IPS-18c (cell line): Measurements from ENCODE around the gene TMEM35B.
"Not testable (repeated sequence)": the region's sequence is repeated elsewhere in the genome, so short reads cannot be mapped to it uniquely, and the experiment has no call there.

Source experiments
- H3K4me3 ChIP-seq: 2 replicates; pipeline ENCODE4 v1.7.0; 2013; ENCODE audit warnings: low read depth, mild to moderate bottlenecking, low read length, moderate library complexity; ENCODE audit not compliant: insufficient read depth
- H3K9me3 ChIP-seq: one replicate; pipeline ENCODE4 v1.6.1; 2013; ENCODE audit warnings: mild to moderate bottlenecking, low read length, moderate library complexity; ENCODE audit not compliant: control insufficient read depth, insufficient read depth

Gene TMEM35B

DNA sequence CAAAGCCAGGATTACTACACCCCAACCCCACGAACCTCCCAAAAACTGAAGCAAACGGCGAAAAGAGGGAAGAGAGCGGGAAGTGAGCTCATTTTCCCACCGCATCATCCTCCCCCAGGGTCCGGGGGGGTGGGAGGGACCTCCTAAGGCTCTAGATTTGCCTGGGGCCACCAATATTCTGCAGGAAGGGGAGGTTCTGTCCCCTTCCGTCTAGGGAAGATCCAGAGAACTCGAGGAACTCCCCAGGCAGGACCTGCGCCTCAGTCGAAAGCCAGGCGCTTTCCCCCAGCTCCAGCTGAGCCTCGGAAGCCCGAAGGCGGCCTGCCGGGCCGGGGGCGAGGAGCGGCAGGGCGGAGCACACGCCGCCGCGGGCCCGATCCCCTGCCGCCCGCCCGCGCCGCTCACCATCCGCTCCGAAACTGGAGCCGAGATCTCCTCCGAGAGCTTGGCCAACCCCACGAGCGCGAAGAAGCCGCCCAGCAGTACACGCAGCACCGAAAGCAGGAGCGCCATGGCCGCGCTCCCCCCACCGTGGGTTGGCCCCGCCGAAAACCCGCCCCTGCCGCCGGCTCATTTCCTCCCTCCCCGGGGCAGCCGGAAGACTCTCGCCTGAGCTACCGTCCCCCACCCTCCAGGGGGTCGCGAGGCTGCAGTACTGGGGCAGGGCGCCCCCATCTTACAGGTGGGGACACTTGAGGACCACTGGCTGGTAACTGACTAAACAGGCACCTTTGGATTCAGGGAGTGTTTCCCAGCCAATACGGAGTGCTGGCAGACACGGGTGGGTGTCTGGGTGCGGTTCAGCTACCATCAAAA is at the start of gene TMEM35B:
Gene TMEM35B (minus strand): TSS at position 555 of the 816 bp plus-strand sequence. CDS start 42 bp downstream, at position 513.
- H3K9me3 ChIP-seq: no peaks in the 10 kb centered on the region
- peak within 1 kb of the TSS; percentile 78 for H3K4me3 ChIP-seq

DNA sequence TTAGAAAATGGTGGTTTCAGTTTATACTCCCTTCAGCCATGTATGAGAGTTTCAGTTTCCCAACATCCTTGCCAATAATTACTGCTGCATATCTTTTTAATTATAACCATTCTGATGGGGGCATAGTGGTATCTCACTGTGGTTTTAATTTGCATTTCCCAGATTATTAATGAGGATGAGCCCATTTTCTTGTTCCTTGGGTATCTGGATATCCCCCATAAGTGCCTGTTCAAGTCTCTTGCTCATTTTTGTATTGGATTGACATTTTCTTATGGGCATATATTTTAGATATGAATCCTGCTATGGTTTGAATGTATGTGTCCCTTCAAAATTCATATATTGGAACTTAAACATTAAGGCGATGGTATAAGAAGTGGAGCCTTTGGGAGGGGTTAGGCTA is 48.2 kb upstream of the TMEM35B start:
- Histone ChIP-seq H3K4me3 (no peak overlapping the region), H3K9me3 (no peaks in the 10 kb centered on the region)

DNA sequence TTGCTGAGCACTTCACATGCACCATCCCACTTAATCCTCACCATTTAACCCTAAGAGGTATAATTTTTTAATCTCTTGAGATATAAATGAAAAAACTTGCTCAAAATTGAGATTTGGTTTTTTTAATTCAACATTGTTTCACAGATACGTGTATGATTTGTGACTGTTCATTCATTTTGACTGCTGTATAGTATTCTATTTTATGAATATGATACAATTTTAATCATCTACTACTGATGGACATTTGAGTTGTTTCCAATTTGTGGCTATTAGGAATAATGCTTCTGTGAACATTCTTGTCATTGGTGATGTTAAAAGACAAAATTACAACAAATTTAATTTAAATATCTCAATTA is 47.2 kb upstream of the TMEM35B start:
- Histone ChIP-seq H3K4me3 (no peak overlapping the region; the same call in 1 of the 2 replicates), H3K9me3 (no peaks in the 10 kb centered on the region)

DNA sequence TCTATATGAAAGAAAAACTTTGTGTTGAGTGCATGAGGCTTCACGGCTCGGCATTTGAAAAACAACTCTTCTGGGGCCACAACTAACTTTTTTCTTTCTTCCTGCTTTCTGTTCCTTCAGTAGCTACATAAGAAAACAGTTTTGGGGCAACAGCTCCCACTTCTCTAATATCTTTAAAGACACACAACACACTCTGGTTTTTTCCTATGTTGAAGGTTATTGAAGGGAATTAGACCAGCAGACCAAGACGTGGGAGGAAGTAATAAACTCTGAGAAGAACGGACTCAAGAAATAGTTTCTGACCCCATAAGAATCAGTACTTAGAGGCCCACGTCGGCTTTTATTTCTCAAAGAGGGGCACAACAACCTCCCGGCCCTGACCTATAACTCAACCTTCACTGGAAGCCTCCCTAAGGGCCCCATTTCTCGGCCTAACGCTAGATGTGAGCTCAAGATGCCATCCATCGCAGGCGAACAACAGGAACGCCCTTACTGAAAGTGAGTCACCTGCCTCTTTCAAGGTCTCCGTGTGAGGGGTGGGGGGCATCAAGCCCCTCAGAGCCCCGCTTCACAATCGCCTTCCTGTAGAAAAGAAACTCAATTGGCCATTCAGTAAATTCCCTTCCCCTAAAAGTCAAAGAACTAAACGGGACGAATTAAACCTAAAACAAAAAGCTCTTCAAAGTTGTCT is 45.8 kb upstream of the TMEM35B start:
- Histone ChIP-seq H3K4me3 (peak overlapping the region; percentile 59), H3K9me3 (no peaks in the 10 kb centered on the region)

DNA sequence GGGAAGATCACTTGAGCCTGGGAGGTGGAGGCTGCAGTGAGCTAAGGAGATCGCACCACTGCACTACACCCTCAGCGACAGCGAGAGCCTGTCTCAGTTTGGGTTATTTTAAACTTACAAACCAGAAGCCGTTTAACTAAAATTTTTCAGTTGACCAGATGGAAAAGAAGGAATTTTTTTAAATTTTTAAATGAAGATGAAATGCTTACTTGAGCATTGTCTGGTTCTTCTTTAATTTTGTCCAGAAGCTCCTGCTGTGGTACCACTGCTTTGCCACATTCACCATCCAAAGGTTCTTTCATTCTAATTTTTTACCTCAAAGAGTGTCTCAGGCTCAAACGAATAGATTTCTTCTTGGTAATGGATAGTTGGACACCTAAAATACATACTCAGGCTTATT is 45.2 kb upstream of the TMEM35B start:
- Histone ChIP-seq H3K9me3 (no peaks in the 10 kb centered on the region), H3K4me3 (peak overlapping the region; percentile 59; the same call in 1 of the 2 replicates)

DNA sequence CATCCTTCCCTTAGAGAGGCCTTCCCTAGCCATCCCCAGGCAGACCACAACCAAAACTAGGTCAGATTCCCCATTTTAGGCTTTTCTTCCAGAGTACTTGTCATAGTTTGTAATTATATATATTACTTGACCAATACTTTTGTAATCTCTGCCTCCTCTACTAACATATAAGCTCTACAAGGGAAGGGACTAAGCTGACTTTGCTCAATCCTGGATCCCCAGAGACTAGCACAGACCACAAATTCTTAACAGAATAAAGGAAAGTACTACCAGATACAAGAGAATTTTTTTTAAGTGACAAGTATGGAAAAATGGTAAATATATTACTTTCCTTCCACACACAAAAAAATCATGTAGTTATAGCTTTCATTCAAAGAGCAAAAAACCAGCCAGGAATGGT is 44.6 kb upstream of the TMEM35B start:
- Histone ChIP-seq H3K4me3 (no peak overlapping the region), H3K9me3 (no peaks in the 10 kb centered on the region)

DNA sequence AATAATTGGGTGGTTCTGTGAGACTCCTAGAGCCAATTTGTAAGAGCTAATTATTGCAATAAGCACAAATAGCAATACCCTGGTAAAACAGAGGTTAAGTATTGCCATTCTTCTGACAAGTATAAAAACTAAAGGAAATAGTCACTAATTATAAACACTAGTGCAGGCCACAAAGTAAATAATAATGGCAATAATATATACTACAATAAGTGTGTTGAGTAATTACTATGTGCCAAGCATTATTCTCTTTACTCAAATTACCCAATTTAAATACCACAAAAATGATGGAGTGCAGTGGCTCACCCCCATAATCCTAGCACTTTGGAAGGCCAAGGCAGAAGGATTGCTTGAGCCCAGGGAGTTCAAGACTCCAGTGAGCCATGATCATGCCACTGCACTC is 31.3 kb upstream of the TMEM35B start:
- H3K4me3 ChIP-seq: no peak overlapping the region

DNA sequence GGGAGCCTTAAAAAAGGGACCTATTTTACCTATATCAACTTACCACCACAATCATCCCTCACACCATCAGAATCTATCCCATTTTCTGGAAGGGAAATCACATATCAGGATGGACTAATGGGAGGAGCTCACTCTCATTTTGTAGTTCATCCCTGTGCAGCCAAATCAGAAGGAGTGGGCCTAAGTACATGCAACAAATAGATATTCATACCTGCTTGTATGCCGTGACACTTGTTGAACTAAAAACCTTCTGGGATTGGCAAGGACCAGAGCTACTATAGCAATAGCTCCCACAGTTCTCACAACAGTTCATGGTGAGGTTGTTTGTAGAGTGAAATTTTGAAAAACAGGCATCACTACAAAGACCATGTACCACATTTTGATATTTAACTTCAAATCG is 29.3 kb upstream of the TMEM35B start:
- no peaks in the 10 kb centered on the region for H3K9me3 ChIP-seq
- no peak overlapping the region for H3K4me3 ChIP-seq

More for the DNA sequence above, 31.3 kb upstream of the TMEM35B start:
- no peaks in the 10 kb centered on the region for H3K9me3 ChIP-seq

DNA sequence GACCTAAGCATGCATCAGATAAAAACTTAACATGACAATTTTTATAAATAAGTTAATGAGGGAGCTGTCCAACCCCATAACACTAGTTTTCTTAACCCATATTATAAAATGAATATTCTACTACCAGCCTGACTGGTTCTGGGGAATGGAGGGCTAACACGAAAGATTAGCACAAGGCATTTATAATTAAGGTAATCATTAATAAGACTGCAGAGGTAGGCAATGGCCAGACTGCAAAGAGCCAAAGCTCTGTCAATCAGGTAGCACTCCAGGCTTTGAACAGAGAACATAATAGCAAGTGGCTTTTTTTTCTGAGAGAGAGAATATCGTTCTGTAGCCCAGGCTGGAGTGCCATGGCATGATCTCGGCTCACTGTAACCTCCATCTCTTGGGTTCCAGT is 20.6 kb upstream of the TMEM35B start:
- Histone ChIP-seq H3K4me3 (no peak overlapping the region), H3K9me3 (no peaks in the 10 kb centered on the region)

DNA sequence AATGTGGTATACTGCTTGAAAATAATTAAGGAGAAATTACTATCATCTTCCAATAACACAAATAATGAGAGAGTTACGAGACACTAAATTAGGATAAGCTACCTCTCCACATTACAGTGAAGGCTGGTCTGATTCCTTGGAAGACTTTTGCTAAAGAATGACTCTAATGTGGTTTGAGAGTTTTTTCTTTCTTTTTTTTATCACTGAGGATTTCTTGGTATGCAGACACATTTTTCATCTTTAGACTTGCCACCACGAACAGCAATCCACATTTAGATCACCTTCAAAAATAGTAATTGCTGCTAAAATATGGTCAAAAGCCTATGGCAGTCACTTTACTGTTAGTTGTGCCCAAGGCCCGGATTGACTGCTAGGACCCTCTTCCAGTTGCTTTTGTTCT is 16.6 kb upstream of the TMEM35B start:
- H3K9me3 ChIP-seq: no peaks in the 10 kb centered on the region

DNA sequence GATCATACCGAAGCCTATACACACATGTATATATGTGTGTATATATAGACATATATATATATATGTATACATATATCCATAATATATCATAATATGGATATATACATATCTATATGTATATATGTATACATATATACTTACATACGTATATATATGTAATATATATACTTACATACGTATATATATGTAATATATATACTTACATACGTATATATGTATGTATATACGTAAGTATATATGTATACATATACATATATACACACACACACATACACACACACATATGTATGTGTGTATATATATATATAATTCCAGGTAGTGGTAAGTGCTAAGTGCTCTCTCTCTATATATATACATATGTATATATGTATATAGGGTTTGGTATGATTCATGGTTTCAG is 9.7 kb upstream of the TMEM35B start:
- H3K9me3 ChIP-seq: no peaks in the 10 kb centered on the region

More for the DNA sequence above, 16.6 kb upstream of the TMEM35B start:
- H3K4me3 ChIP-seq: no peak overlapping the region

DNA sequence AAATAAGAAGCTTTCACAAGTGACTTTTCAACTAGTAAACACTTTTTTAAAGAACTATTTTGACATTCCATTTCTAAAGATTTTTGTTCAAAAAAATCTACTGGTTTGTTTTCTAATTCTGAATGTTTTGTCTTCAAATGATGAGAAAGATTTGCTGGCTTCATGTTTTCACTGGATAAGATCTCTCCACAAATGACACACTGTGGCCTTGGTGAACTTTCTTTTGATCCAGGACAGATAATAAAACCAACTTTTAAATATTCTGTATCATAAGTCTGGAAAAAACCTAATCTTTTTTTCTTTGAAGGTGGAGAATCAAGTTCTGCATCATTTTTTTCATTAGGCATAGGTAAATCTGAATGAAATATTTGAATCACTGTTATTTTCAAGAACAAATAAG is 3.4 kb upstream of the TMEM35B start:
- Histone ChIP-seq H3K4me3 (no peak overlapping the region), H3K9me3 (no peaks in the 10 kb centered on the region)

More for the DNA sequence above, 9.7 kb upstream of the TMEM35B start:
- no peak overlapping the region for H3K4me3 ChIP-seq

DNA sequence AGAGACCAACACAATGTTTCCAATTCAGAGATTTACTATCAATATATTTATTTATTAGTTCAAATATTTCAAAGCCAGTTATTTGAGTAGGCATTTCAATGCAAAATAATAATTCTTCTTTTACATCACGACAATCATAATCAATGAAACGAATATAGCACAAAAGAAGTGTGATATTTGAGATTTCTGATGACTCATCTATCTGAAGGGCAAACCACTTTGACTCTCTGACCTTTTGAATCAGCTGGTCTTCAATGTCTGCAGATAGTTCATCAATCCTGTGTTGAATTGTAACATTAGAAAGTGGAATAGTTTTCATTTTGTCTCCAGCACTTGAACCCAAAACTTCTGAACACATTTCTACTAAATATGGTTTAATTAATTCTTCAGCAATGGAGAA is 3.0 kb upstream of the TMEM35B start:
- no peaks in the 10 kb centered on the region for H3K9me3 ChIP-seq
- no peak overlapping the region for H3K4me3 ChIP-seq

DNA sequence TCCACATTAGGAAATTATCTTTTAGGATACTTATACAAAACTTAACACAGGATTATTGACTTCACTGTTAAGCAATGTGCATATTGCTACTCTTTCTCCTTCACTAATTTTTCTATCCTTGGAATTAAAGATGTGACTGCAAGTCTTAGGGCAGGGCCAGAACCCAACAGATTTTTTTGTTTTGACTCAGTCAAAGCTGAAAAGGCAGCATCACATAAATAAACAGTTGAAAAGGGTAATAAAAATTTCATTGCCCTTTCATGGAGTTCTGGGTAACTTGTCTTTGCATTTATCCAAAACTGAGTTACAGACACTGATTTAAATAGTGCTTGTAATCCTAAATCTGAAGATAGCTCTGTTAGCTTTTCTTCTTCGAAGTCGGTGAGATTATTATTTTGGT is 1.9 kb upstream of the TMEM35B start:
- no peak overlapping the region for H3K4me3 ChIP-seq
- H3K9me3 ChIP-seq: no peaks in the 10 kb centered on the region

DNA sequence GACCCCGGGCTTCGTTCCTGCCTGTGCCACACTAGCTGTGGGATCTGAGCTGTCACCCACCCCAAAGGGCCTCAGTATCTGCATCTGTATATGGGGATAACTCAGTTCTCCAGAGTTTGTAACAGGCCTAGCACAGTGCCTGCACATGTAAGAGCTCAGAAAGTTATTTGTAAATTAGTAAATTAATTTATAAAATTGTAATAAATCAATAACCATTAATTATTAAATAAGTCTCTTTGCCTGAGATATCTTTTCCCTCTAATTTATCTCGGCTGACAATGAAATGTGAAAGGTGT is 410 bp upstream of the TMEM35B start:
- peak overlapping the region; percentile 78 for H3K4me3 ChIP-seq
- H3K9me3 ChIP-seq: not testable (repeated sequence)

DNA sequence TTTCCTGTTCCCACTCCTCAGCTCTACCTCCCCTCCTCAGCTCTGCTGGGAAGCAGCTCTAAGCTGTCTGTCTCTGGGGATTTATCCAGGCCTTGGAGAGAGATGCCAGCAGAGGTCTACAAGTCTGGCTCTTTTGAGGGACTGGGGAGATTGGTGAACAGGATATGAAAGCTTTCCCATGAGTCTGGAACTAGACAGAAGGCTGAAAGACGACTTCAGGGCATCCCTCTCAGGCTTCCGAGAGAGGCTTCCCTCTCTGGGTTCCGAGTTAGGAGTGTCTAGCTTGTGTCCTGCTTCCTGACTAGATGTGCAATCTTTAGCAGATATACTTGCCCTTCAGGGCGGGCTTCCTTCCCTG is 733 bp downstream of the TMEM35B start:
- Histone ChIP-seq H3K4me3 (peak overlapping the region; percentile 78), H3K9me3 (no peaks in the 10 kb centered on the region)

DNA sequence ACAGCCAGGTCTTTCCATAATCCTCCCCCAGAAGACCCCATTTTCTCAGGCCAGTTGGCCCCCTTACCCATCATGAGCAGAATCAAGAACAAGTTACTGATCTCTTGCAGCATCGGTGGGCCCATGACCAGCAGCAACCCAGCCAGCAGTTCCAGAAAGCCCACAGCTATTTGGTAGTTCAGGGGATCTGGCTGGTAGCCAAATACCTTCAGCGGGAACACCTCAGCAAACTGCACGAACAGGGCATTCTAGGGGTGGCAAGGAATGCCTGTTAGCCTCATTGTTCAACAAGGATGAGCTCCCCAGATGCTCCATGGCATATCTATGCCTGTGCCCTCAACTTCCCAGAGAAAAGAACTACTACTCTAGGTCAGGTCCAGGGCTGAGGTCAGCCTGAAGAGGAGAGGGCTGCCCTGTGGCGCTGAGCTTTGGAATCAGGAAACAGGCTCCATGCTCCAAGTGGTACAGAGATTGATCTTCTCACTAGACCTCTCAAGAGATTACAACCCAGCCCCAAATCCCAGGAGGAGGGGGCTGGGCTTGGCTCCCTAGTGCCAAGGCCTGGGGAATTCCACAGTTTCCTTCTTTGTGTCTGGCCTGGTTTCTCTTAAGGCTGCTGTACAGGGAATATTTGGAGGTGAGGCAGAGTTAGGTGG is 1.3 kb downstream of the TMEM35B start:
- no peak overlapping the region for H3K4me3 ChIP-seq
- H3K9me3 ChIP-seq: no peaks in the 10 kb centered on the region

DNA sequence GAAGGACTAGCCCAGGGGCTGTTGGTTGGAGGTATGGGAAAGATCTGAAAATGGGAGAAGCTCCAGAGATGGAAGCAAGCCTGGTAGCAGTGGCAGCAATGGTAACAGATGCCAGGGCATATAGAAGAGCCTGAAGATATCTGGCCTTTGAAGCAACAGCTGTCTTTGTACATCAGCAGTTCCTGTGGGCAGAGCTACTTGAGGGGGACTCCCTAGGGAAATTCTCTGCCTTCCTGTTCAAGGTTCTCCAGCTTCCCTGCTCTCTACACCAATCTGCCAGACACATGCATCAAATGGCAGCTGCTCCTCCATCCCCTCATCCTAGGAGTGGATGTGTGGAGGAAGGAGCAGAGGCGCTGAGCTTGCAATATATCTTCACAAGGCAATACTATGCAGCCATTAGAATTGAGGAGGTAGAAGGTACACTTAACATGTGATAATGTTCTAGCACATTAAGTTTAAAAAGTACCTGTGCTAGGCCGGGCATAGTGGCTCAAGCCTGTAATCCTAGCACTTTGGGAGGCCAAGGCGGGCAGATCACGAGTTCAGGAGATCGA is 2.2 kb downstream of the TMEM35B start:
- Histone ChIP-seq H3K4me3 (no peak overlapping the region), H3K9me3 (no peaks in the 10 kb centered on the region)
